Astrocyte (in vitro differentiated cells and primary cell): ENCODE results near the gene SPRR2E.

Source experiments
- EZH2 ChIP-seq: IDR thresholded peaks from 2 replicates; pipeline ENCODE4 v1.6.1; 2012; ENCODE audit warnings: mild to moderate bottlenecking, low read length, inconsistent platforms; ENCODE audit not compliant: insufficient read depth
- TF ChIP-seq, protein P1 (sequence below): IDR thresholded peaks from 2 replicates; pipeline ENCODE4 v1.5.1; 2011; ENCODE audit warnings: low read depth, mild to moderate bottlenecking, inconsistent platforms, low read length, moderate library complexity; ENCODE audit not compliant: insufficient read depth

- TF ChIP-seq EZH2: no peak
- TF ChIP-seq, protein P1, sequence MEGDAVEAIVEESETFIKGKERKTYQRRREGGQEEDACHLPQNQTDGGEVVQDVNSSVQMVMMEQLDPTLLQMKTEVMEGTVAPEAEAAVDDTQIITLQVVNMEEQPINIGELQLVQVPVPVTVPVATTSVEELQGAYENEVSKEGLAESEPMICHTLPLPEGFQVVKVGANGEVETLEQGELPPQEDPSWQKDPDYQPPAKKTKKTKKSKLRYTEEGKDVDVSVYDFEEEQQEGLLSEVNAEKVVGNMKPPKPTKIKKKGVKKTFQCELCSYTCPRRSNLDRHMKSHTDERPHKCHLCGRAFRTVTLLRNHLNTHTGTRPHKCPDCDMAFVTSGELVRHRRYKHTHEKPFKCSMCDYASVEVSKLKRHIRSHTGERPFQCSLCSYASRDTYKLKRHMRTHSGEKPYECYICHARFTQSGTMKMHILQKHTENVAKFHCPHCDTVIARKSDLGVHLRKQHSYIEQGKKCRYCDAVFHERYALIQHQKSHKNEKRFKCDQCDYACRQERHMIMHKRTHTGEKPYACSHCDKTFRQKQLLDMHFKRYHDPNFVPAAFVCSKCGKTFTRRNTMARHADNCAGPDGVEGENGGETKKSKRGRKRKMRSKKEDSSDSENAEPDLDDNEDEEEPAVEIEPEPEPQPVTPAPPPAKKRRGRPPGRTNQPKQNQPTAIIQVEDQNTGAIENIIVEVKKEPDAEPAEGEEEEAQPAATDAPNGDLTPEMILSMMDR: no peak
These were observed 37.0 kb downstream of the SPRR2E start, which contains the start of gene SPRR2A for GRCh38 chr1:153057375-153057774.
